HG03139 (cell line): ENCODE data around the gene TMEM134.
"Not testable (repeated sequence)": the region's sequence is repeated elsewhere in the genome, so short reads cannot be mapped to it uniquely, and the experiment has no call there.

ENCODE experiments used
- ATAC-seq: cut with Tn5 transposase; IDR thresholded peaks from one replicate; pipeline ENCODE4 v1.9.1; 2021; ENCODE audit not compliant: unreplicated experiment

Gene TMEM134

DNA sequence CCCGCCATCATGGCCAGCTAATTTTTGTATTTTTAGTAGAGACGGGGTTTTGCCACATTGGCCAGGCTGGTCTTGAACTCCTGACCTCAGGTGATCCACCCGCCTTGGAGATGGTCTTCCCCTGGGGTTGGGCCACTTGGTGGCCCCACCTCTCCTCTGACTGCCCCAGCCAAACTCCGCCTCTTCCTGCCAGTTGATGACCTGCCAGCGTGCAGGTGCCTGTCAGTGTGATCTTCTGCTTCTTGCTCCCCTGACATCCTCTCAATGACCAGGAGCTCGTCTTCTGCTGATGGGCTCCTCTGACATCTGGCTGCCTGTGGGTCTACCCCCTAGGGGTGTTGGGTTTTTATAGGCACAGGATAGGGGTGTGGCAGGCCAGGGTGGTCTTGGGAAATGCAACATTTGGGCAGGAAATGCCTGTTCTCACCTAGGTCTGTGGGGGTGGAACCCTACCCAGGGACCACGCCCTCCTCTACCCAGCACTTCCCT lies 16.9 kb upstream of the TMEM134 start:
- ATAC-seq, result not testable (repeated sequence)

DNA sequence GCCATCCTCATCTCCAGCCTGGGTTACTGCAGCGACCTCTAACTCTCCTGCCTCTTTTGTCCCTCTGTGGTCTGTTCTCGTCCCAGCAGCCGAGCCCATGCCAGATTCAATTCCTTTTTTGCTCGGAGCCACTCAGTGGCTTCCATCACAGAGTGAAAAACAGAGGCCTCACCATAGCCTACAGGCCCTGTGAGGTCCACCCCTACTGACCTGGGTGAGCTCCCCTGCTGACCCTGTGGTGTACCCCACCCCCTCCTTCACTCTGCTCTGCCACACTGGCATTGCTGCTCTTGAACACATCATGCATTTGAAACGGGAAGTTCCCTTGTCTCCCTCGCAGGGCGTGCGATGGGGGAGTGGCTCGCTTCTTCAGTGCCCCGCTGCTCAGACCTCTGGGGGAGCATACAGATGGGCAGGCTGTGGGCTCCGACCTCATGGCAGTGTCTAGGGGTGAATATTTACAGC lies 15.8 kb upstream of the TMEM134 start:
- no peak for ATAC-seq

DNA sequence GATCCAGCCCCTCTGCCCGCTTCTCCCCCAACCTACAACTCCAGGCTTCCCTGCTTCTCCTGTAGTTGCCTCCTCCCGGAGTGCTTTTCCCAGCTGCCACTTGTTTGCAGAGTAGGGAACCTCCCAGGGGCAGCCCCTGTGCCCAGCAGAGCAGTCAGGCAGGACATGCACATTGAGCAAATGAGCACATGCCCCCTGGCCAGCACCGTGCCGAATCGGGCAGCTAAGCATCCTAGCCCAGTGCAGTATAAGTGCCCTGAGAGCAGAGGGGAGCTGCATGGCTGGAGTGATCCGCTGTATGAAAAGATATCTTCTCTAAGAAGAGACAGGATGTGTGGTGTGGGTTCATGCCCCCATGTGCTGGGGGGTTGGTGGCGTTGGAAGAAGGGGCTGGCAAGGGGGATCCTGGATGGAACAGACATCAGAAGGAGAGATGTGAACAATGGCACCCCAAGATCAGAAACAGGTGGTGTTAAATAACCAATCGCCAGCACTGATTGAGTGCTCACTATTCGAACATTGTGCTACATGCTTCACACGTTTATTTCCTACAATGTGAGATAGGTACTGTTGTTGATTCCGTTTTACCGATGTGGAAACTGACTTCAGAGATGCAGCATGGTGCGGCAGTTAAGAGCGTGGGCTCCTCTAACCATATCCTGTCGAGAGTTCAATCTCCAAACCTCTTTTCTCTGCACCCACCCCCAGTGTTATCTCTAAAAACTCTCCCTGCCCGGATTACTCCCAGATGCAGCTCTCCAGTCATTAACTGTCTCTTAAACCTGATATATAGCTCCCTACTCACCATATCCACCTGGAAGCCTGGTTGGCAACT lies 15.0 kb upstream of the TMEM134 start:
- ATAC-seq, result no peak

DNA sequence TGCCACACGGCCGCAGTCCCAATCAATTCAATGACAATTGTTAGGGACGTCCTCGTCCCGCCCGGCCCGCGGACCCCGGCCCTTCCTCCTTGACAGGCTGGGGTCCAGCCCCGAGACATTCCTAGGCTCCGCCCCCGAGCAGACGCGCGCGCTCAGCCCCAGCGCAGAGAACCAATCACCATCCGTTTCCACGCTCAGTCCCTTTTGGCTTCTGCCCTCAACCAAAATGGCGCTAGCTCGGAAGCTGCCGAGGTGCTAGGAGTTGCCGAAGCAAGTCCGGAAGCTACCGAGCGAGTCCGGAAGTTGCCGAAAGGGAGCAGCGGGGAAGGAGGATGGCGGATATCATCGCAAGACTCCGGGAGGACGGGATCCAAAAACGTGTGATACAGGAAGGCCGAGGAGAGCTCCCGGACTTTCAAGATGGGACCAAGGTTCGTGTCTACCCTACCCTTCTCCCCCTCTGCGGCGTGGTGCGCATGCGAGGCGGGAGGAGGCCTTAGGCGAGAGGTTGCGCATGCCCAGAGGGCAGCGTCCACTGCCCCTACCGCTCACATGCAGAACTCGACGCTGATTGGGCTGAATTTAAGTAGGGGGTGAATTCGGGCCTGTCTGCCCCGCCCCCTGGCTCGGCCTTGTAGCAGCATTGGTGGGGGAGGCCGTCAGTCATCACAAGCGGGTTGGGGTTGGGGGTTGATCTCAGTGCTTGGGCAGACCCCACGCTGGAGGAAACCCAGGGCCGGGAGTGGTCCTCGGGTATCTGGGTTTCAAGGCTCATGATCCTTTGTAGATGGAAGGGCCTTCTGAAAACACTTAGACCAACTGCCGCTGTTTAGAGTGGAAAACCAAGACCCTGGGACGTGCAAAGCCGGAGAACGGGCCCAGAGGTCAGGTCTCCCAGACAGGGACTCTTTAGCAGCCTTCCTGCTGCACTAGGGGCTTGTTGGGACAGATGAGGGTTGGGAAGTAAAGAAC lies 14.1 kb upstream of the TMEM134 start, which contains the start of gene AIP:
Gene AIP, plus strand, starts transcription at position 200 of the 972 bp plus-strand sequence. Its CDS starts 133 bp downstream, at position 333.
- peak; percentile 68 for ATAC-seq

GRCh38 chr11:67482275-67482826 lies 13.3 kb upstream of the TMEM134 start:
- no peak for ATAC-seq

DNA sequence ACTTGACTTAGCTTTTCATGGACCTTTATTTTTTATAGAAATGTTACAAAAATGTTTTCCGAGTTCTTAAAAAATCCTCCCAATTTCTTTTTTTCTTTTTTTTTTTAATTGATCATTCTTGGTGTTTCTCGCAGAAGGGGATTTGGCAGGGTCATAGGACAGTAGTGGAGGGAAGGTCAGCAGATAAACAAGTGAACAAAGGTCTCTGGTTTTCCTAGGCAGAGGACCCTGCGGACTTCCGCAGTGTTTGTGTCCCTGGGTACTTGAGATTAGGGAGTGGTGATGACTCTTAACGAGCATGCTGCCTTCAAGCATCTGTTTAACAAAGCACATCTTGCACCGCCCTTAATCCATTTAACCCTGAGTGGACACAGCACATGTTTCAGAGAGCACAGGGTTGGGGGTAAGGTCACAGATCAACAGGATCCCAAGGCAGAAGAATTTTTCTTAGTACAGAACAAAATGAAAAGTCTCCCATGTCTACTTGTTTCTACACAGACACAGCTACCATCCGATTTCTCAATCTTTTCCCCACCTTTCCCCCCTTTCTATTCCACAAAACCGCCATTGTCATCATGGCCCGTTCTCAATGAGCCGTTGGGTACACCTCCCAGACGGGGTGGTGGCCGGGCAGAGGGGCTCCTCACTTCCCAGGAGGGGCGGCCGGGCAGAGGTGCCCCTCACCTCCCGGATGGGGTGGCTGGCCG lies 8.4 kb upstream of the TMEM134 start:
- not testable (repeated sequence) for ATAC-seq

DNA sequence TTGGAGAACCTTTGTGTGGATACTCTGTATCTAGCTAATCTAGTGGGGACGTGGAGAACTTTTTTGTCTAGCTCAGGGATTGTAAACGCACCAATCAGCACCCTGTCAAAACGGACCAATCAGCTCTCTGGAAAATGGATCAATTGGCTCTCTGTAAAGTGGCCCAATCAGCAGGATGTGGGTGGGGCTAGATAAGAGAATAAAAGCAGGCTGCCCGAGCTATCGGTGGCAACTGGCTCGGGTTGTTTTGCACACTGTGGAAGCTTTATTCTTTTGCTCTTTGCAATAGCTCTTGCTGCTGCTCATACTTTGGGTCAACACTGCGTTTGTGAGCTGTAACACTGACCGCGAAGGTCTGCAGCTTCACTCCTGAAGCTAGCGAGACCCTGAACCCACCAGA lies 7.6 kb upstream of the TMEM134 start:
- not testable (repeated sequence) for ATAC-seq

DNA sequence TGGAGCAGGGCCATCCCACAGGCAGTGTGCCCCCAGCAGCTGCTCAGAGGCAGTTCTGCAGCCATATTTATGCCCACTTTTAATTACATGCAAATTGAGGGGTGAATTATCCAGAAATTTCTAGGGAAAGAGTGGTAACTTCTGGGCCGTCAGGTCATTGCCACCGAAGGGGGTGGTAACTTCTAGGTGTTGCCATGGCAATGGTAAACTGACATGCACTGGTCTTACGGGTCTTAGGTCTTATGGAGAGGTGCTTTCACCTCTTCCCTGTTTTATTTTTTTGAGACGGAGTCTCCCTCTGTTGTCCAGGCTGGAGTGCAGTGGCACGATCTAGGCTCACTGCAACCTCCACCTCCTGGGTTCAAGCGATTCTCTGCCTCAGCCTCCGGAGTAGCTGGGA lies 3.8 kb upstream of the TMEM134 start:
- no peak for ATAC-seq

DNA sequence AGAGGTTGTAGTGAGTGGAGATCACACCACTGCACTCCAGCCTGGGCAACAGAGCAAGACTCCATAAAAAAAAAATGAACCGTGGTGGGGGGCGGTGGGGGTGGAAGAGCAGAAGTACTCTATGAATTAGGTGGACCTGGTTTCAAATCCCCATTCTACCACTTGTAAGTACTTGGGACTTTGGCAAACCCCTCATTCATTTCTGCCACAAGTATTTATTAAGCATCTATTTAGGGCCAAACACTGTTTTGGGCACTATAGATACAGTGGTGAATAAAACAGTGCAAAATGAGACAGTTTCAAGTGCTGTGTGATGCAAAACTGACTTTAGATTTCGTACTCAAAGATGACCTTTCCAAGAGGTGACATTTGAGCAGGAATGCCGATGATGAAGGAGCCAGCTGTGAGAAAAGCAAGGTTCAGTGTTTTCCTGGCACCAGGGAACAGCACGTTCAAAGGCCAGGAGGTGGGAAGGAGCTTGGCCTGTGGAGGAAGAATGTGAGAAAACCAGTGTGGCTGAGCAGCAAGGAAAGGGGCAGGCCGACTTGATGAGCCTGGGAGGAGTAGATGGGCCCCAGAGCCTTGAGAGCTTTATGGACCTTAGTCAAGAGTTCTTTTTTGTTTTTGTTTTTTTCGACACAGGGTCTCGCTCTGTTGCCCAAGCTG lies 1.4 kb upstream of the TMEM134 start:
- ATAC-seq, result no peak

DNA sequence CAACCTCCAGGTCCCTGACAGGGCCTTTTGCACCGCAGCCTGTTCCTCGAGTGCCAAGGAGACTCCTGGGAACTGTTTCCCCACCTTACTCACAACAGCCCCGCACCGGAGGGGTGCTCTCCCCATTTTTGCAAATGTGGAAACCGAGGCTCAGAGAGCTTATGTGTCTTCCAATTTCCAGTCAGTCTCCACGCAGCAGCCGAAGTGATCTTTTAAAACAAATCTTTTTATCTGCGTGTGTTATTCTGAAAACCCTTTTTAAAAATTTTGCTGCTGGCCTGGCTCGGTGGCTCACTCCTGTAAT lies 409 bp upstream of the TMEM134 start:
- ATAC-seq, result no peak

- ATAC-seq, result no peak
Observed at GRCh38 chr11:67468456-67468758, 644 bp downstream of the TMEM134 start.

DNA sequence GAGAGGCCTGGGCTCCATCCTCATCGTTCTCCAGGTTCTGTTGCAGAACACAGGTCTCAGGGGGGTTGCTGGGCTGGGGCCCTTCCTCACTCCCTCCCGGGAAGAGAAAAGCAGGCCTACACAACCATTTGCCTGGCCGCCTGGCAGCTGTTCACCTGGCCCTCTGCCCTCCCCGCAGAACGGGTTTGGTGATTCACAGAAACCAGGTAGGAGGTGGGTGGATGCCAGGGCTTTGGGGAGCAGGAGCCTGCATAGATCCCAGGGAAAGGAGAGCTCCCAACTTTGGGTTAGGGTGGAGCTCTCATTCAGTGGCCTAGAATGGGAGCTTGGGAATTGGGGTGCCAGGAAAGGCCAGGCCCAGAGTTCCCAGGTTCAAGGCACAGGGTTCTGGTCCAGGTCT lies 995 bp downstream of the TMEM134 start:
- ATAC-seq, result no peak

DNA sequence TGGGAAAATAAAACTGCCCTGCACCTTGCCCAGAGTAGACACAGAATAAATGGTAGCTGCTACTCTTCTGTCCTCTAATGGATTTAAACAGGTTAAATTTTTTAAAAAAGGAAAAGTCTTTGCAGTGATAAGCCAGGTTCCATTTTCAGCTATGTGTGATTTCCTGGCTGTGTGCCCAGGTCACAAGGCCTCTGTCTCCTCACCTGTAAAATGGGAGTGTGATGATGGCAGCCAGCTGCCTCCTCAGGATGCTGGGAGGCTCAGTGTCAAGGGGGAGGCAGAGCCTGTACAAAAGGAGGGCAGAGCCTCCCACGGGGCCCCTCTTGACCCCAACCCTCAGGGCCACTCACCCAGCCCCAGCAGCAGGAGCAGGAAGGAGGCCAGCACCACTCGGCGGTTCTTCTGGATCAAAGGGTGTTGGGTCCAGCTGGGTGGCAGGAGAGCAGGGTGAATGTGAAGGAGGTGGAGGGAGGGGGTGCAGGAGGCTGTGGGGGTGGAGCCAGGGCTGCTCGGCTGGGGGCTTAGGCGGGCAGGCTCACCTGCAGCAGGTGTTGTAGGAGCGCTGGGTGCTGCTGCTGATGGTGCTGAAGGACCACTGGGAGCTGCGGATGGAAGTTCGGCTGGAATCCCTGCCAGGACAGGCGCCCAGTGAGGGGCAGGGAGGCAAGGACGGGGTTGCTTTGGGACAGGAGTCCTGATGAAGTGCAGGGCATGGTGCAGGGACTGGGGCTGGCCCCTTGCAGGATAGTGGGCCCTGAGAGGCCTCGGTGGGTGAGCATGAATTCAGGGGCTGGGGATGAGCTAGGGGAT lies 1.9 kb downstream of the TMEM134 start:
- ATAC-seq, result no peak

DNA sequence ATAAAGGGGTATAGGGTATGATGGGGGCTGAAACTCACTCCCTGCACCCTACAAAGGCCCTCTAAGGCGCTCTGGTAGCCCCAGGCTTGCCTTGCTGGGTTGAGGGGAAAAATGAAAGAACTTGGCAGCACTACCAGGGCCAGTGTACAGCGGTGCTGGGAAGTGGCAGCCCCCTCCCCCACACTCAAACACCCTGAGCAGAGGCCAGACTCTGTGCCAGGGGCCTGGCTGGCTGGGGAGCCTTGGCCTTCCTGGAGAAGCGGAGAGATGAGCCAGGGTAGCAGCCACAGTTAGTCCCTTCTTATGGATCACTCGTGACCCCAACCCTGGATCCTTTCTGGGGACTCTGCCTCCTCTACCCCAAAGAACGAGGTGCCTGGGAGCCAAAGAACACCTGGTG lies 2.7 kb downstream of the TMEM134 start:
- no peak for ATAC-seq

GRCh38 chr11:67465530-67465929 lies 3.5 kb downstream of the TMEM134 start:
- not testable (repeated sequence) for ATAC-seq

- ATAC-seq, result no peak
Observed at GRCh38 chr11:67465189-67465510, 3.9 kb downstream of the TMEM134 start.

- peak; percentile 43 for ATAC-seq
Observed at GRCh38 chr11:67464411-67465188, 4.5 kb downstream of the TMEM134 start.

- ATAC-seq, result no peak
Observed at GRCh38 chr11:67463680-67464410, 5.2 kb downstream of the TMEM134 start.
